DOHH2 (cell line): ENCODE measurements around the gene KIRREL3.

ENCODE experiments used
- H3F3A ChIP-seq: fragments of 200-600 bp; sonication (generic), shearing (Covaris generic); 2 replicates; pipeline ENCODE4 v1.6.0; 2016; ENCODE audit warnings: antibody characterized with exemption, mild to moderate bottlenecking; ENCODE audit not compliant: control insufficient read depth, insufficient read depth
- H3K27ac ChIP-seq: fragments of 200-600 bp; sonication (generic); 2 replicates; pipeline ENCODE4 v1.5.1; 2014; ENCODE audit warnings: low read depth, mild to moderate bottlenecking, low read length, moderate library complexity
- H3K27me3 ChIP-seq: fragments of 200-600 bp; sonication (generic); 2 replicates; pipeline ENCODE4 v1.6.1; 2014; ENCODE audit warnings: mild to moderate bottlenecking, low read length, mixed read lengths; ENCODE audit not compliant: control insufficient read depth
- H3K36me3 ChIP-seq: fragments of 200-600 bp; sonication (generic); 2 replicates; pipeline ENCODE4 v1.6.1; 2014; ENCODE audit warnings: mild to moderate bottlenecking, low read length, moderate library complexity, mixed read lengths; ENCODE audit not compliant: control insufficient read depth
- H3K4me1 ChIP-seq: fragments of 200-600 bp; sonication (generic); 2 replicates; pipeline ENCODE4 v1.6.1; 2014; ENCODE audit warnings: mild to moderate bottlenecking, low read length, mixed read lengths; ENCODE audit not compliant: control insufficient read depth
- H3K4me2 ChIP-seq: fragments of 200-600 bp; sonication (generic); 2 replicates; pipeline ENCODE4 v1.6.0; 2014; ENCODE audit warnings: mild to moderate bottlenecking, low read length, moderate library complexity
- H3K4me3 ChIP-seq: fragments of 200-600 bp; sonication (generic); 2 replicates; pipeline ENCODE4 v1.5.1; 2014; ENCODE audit warnings: mild to moderate bottlenecking, low read length, mixed read lengths
- H3K79me2 ChIP-seq: fragments of 200-600 bp; sonication (generic); 2 replicates; pipeline ENCODE4 v1.6.1; 2014; ENCODE audit warnings: mild to moderate bottlenecking, low read length, mixed read lengths; ENCODE audit not compliant: control insufficient read depth
- H3K9me2 ChIP-seq: fragments of 200-600 bp; sonication (generic); replicated peaks from 2 replicates; pipeline ENCODE4 v1.6.1; 2014; ENCODE audit warnings: mild to moderate bottlenecking, low read length, mixed read lengths; ENCODE audit not compliant: control insufficient read depth
- H3K9me3 ChIP-seq: fragments of 200-600 bp; sonication (generic); 2 replicates; pipeline ENCODE4 v1.6.1; 2014; ENCODE audit warnings: antibody characterized with exemption, low read length, mixed read lengths; ENCODE audit not compliant: control insufficient read depth, insufficient read depth
- H4K20me1 ChIP-seq: fragments of 200-600 bp; sonication (generic); 2 replicates; pipeline ENCODE4 v1.6.0; 2014; ENCODE audit warnings: low read depth, mild to moderate bottlenecking, antibody characterized with exemption, low read length, moderate library complexity; ENCODE audit not compliant: control insufficient read depth, insufficient read depth
- CTCF ChIP-seq: fragments of 200-600 bp; sonication (generic); IDR thresholded peaks from one replicate; pipeline ENCODE4 v1.5.1; 2014; ENCODE audit warnings: antibody characterized with exemption, mild to moderate bottlenecking, low read depth, low read length; ENCODE audit not compliant: poor library complexity, severe bottlenecking
- EZH2phosphoT487 ChIP-seq: fragments of 200-600 bp; sonication (generic); IDR thresholded peaks from 2 replicates; pipeline ENCODE4 v1.6.1; 2017; ENCODE audit warnings: borderline replicate concordance, mild to moderate bottlenecking, antibody characterized with exemption, low read length, moderate library complexity, mixed read lengths

Gene KIRREL3

GRCh38 chr11:126862664-126863243 is 137.8 kb downstream of the KIRREL3 start:
- Histone ChIP-seq H3K9me3 (no peaks in the 10 kb centered on the region), H3K27me3 (no peaks in the 10 kb centered on the region), H3K4me2 (no peak overlapping the region), H3F3A (no peaks in the 10 kb centered on the region), H3K36me3 (no peaks in the 10 kb centered on the region), H3K79me2 (no peaks in the 10 kb centered on the region), H4K20me1 (no peaks in the 10 kb centered on the region), H3K4me1 (no peaks in the 10 kb centered on the region), H3K9me2 (no peaks in the 10 kb centered on the region), H3K4me3 (no peak overlapping the region), H3K27ac (no peak overlapping the region)
- TF ChIP-seq CTCF (no peak), EZH2phosphoT487 (no peak)

GRCh38 chr11:126861796-126862459 is 138.6 kb downstream of the KIRREL3 start:
- H3K9me2 ChIP-seq: no peaks in the 10 kb centered on the region
- no peaks in the 10 kb centered on the region for H3F3A ChIP-seq
- no peaks in the 10 kb centered on the region for H3K27me3 ChIP-seq
- H3K4me1 ChIP-seq: no peaks in the 10 kb centered on the region
- H4K20me1 ChIP-seq: no peaks in the 10 kb centered on the region
- H3K9me3 ChIP-seq: no peaks in the 10 kb centered on the region
- H3K4me3 ChIP-seq: no peak overlapping the region
- no peaks in the 10 kb centered on the region for H3K36me3 ChIP-seq
- TF ChIP-seq EZH2phosphoT487: no peak
- no peak for TF ChIP-seq CTCF
- H3K4me2 ChIP-seq: no peak overlapping the region
- H3K27ac ChIP-seq: no peak overlapping the region
- H3K79me2 ChIP-seq: no peaks in the 10 kb centered on the region

GRCh38 chr11:126857860-126858808 is 142.4 kb downstream of the KIRREL3 start:
- TF ChIP-seq CTCF (no peak), EZH2phosphoT487 (no peak)
- no peaks in the 10 kb centered on the region for H3K27me3 ChIP-seq
- no peaks in the 10 kb centered on the region for H3K36me3 ChIP-seq
- no peak overlapping the region for H3K27ac ChIP-seq
- H3K4me2 ChIP-seq: no peak overlapping the region
- no peaks in the 10 kb centered on the region for H3K79me2 ChIP-seq
- no peaks in the 10 kb centered on the region for H3K9me3 ChIP-seq
- H3F3A ChIP-seq: no peaks in the 10 kb centered on the region
- no peaks in the 10 kb centered on the region for H3K4me1 ChIP-seq
- H4K20me1 ChIP-seq: no peaks in the 10 kb centered on the region
- H3K4me3 ChIP-seq: no peak overlapping the region
- no peaks in the 10 kb centered on the region for H3K9me2 ChIP-seq
